GM10266 (cell line): ENCODE data around the gene DCLRE1B.

Experiments used
- DNase-seq: peaks from one replicate; pipeline ENCODE4 v3.0.0; 2012; ENCODE audit errors: extremely low spot score
- CTCF ChIP-seq: IDR thresholded peaks from 2 replicates; pipeline ENCODE4 v1.5.1; 2012; ENCODE audit warnings: mild to moderate bottlenecking, low read depth; ENCODE audit not compliant: control insufficient read depth, insufficient read depth; ENCODE audit errors: missing control alignments

Gene DCLRE1B

GRCh38 chr1:113898241-113898814 lies 6.8 kb upstream of the DCLRE1B start:
- TF ChIP-seq CTCF = no peak
- no peak for DNase-seq

GRCh38 chr1:113899111-113899510 lies 6.0 kb upstream of the DCLRE1B start:
- TF ChIP-seq CTCF = no peak
- DNase-seq = no peak

GRCh38 chr1:113901191-113901590 lies 3.9 kb upstream of the DCLRE1B start:
- TF ChIP-seq CTCF = no peak
- no peak for DNase-seq

- no peak for DNase-seq
- no peak for TF ChIP-seq CTCF
Measured at GRCh38 chr1:113903501-113904292, 1.4 kb upstream of the DCLRE1B start.

- DNase-seq = no peak
- TF ChIP-seq CTCF = no peak
Measured at GRCh38 chr1:113904293-113904673, 843 bp upstream of the DCLRE1B start.

GRCh38 chr1:113905435-113905861 lies 322 bp downstream of the DCLRE1B start:
- no peak for TF ChIP-seq CTCF
- no peak for DNase-seq
